KBM-7 (cell line): ENCODE results near the gene PARVB.

Source experiments
- DNase-seq: peaks from one replicate; pipeline ENCODE4 v3.0.0-alpha.2; 2015
- in situ Hi-C: fragments of 300-500 bp; cut with MboI; formaldehyde crosslinking; loops from 2 replicates; pipeline ENCODE4 v1.14.3; 2020; ENCODE audit warnings: low sequenced_read_pairs, low pct_unique_long_range_greater_than_20kb, mixed read lengths

PARVB gene

GRCh38 chr22:44118645-44119315, 94.7 kb downstream of the PARVB start:
- no peak for DNase-seq
- in situ Hi-C loops, result no loop called here

- in situ Hi-C loops, result no loop called here
Observed at GRCh38 chr22:44119669-44120313, 95.7 kb downstream of the PARVB start.

GRCh38 chr22:44120314-44120704, 96.2 kb downstream of the PARVB start:
- DNase-seq, result no peak
- in situ Hi-C loops, result no loop called here

More at GRCh38 chr22:44119669-44120313, 95.7 kb downstream of the PARVB start:
- DNase-seq, result no peak

GRCh38 chr22:44125421-44125820, 101.3 kb downstream of the PARVB start:
- in situ Hi-C loops, result no loop called here
- no peak for DNase-seq

GRCh38 chr22:44126807-44127206, 102.7 kb downstream of the PARVB start:
- no peak for DNase-seq
- in situ Hi-C loops, result no loop called here

GRCh38 chr22:44127356-44127755, 103.3 kb downstream of the PARVB start:
- in situ Hi-C loops, result no loop called here

GRCh38 chr22:44128958-44129618, 105.0 kb downstream of the PARVB start:
- in situ Hi-C loops, result no loop called here
- no peak for DNase-seq

More at GRCh38 chr22:44127356-44127755, 103.3 kb downstream of the PARVB start:
- peak; percentile 48 for DNase-seq

GRCh38 chr22:44129619-44129976, 105.5 kb downstream of the PARVB start:
- DNase-seq, result no peak
- in situ Hi-C loops, result no loop called here

GRCh38 chr22:44130076-44130711, 106.1 kb downstream of the PARVB start:
- in situ Hi-C loops, result no loop called here
- no peak for DNase-seq

GRCh38 chr22:44131412-44131811, 107.3 kb downstream of the PARVB start:
- no peak for DNase-seq
- in situ Hi-C loops, result no loop called here

GRCh38 chr22:44131989-44132685, 108.0 kb downstream of the PARVB start:
- in situ Hi-C loops, result no loop called here
- no peak for DNase-seq

- DNase-seq, result no peak
- in situ Hi-C loops, result no loop called here
Observed at GRCh38 chr22:44132724-44133123, 108.6 kb downstream of the PARVB start.

GRCh38 chr22:44133161-44133560, 109.1 kb downstream of the PARVB start:
- DNase-seq, result no peak
- in situ Hi-C loops, result no loop called here

- in situ Hi-C loops, result no loop called here
- DNase-seq, result no peak
Observed at GRCh38 chr22:44133901-44134571, 109.9 kb downstream of the PARVB start.

GRCh38 chr22:44136112-44136511, 112.0 kb downstream of the PARVB start:
- in situ Hi-C loops, result no loop called here
- no peak for DNase-seq

- no peak for DNase-seq
- in situ Hi-C loops, result no loop called here
Observed at GRCh38 chr22:44136786-44137185, 112.7 kb downstream of the PARVB start.

GRCh38 chr22:44137415-44137814, 113.3 kb downstream of the PARVB start:
- in situ Hi-C loops, result no loop called here
- DNase-seq, result no peak

- in situ Hi-C loops, result no loop called here
- DNase-seq, result no peak
Observed at GRCh38 chr22:44139773-44140172, 115.7 kb downstream of the PARVB start.
